GM23338 (cell line): Measurements from ENCODE around the gene OOSP3.

Experiments
- CREB1 ChIP-seq: fragments of 250-450 bp; sonication (Bioruptor Pico); IDR thresholded peaks from 2 replicates; pipeline ENCODE4 v1.5.0; 2020; ENCODE audit warnings: low read depth, mild to moderate bottlenecking, moderate library complexity
- CTCF ChIP-seq, 2 experiments: fragments of 200-600 bp in 1 of 2; sonication (generic) in 1 of 2; conservative IDR thresholded peaks; 2 replicates each; pipeline versions ENCODE4 v1.5.1 to v1.6.1; 2016 to 2017; ENCODE audit warnings: antibody characterized with exemption in 2 of 2, low read depth in 2 of 2, mild to moderate bottlenecking in 2 of 2, moderate library complexity in 1 of 2
- ETS1 ChIP-seq: IDR thresholded peaks from 2 replicates; pipeline ENCODE4 v1.6.1; 2016; ENCODE audit warnings: antibody characterized with exemption
- EZH2 ChIP-seq: fragments of 200-600 bp; sonication (generic); IDR thresholded peaks from one replicate; pipeline ENCODE4 v1.8.0; 2017; ENCODE audit warnings: antibody characterized with exemption, mild to moderate bottlenecking, low read depth; ENCODE audit not compliant: unreplicated experiment
- EZH2phosphoT487 ChIP-seq: fragments of 200-600 bp; sonication (generic); IDR thresholded peaks from one replicate; pipeline ENCODE4 v1.8.1; 2018; ENCODE audit warnings: antibody characterized with exemption; ENCODE audit not compliant: unreplicated experiment
- NANOG ChIP-seq: IDR thresholded peaks from 2 replicates; pipeline ENCODE4 v1.6.1; 2016; ENCODE audit warnings: antibody characterized with exemption, borderline replicate concordance
- POLR2AphosphoS5 ChIP-seq: IDR thresholded peaks from 2 replicates; pipeline ENCODE4 v1.6.1; 2016; ENCODE audit warnings: antibody characterized with exemption, low read depth
- REST ChIP-seq: IDR thresholded peaks from one replicate; pipeline ENCODE4 v1.6.1; 2018; ENCODE audit warnings: antibody characterized with exemption; ENCODE audit not compliant: unreplicated experiment
- STAT1 ChIP-seq: IDR thresholded peaks from one replicate; pipeline ENCODE4 v1.6.1; 2016; ENCODE audit warnings: antibody characterized with exemption; ENCODE audit not compliant: unreplicated experiment
- ZNF114 ChIP-seq: fragments of 250-450 bp; sonication (Bioruptor Pico); IDR thresholded peaks from 2 replicates; pipeline ENCODE4 v1.5.0; 2020; ENCODE audit warnings: mild to moderate bottlenecking, moderate library complexity

GRCh38 chr11:59833602-59834001 is 45.0 kb upstream of the OOSP3 start:
- no peak for TF ChIP-seq POLR2AphosphoS5
- no peak for TF ChIP-seq CTCF (conservative IDR thresholded peaks at IDR 0.05; ENCODE audit: low read depth in 2 of 2)
- no peak for TF ChIP-seq REST
- TF ChIP-seq CREB1 = no peak
- TF ChIP-seq EZH2phosphoT487 = no peak
- no peak for TF ChIP-seq EZH2
- TF ChIP-seq NANOG = no peak
- no peak for TF ChIP-seq STAT1
- no peak for TF ChIP-seq ETS1
- TF ChIP-seq ZNF114 (CRISPR knock-in tag) = no peak
